Heart left ventricle (tissue), 13 donors: ENCODE results near the gene TXNRD2.

Source experiments
- POLR2A ChIP-seq, 2 donors: fragments of 450-650 bp; IDR thresholded peaks; one replicate each; pipeline ENCODE4 v1.6.1; 2017; ENCODE audit warnings: antibody characterized with exemption in 2 of 2, mild to moderate bottlenecking in 2 of 2, moderate library complexity in 2 of 2
- TF ChIP-seq, protein P1 (sequence below), 12 donors: fragments of 200-600 bp; sonication (generic) in 4 of 12; IDR thresholded peaks; one replicate each; pipeline versions ENCODE4 v1.5.0 to v1.8.0; 2018 to 2022; ENCODE audit warnings: antibody characterized with exemption in 12 of 12, mild to moderate bottlenecking in 5 of 12
- donor health status: ischemic (EF 13 %, LVEDD 7.1; RV severe dilation, severe dysfunction).
- donor health status: DM: no; HTN: yes; CAD: no.
- donor health status: DM: no; HTN: no; CAD: no.
- donor health status: ischemic (EF 25% LVEDD 6.9; RV normal size, moderate dysfunction).
- donor health status: ischemic (EF 25% LVEDD 5.7; RV mildly dilated, moderate dysfunction).
- donor health status: ischemic (EF 35%, LVEDD 5.7; RV mildly dilated, moderate dysfunction).
- donor health status: nonischemic (EF 11% LVEDD 7.7; RV severe dilation, severe dysfunction).
- donor health status: DM: yes; HTN: yes; CAD: no.
- donor health status: PGD.
- donor health status: ischemic (EF 29% LVEDD 5.4; RV normal size, mild dysfunction).
- donor health status: nonischemic (EF 23%, LVEDD 6.1; RV moderate dilation, normal function).

DNA sequence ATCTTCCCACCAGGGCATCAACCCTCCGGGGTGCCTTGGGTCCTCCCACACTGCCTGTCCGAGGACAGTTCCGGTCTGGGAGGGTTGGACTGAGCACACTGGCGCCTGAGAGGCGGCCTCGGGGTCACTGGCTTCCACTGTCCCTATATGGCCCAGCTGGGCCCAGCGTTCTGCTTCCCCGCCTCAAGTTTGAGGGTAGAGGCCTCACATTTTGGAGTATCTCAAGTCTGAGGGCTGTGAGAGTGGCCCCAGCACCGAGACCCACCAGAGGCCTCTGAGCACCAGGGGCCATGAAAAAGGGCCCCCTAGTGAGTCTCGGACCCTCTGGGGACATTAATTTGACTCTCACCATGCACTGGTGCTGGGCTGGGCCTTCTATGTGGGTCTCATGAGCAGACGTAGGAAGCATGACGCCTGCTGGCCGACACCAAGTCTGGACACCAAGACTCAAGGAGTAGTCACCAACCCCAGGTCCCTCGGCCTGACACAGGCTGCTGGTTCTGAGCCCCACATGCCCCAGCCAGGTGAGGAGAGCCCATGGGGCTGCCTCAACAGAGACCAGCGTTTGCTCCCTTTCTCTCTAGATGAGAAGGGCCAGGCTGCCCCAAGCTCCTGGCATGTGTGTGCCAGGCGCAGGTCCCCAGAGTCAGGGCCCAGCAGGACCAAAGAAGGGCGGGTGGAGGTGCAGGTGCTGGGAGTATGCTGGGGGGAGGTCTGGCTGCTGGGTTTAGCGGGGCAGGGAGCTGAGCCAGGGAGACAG, 47.5 kb upstream of the TXNRD2 start:
- TF ChIP-seq, protein P1, sequence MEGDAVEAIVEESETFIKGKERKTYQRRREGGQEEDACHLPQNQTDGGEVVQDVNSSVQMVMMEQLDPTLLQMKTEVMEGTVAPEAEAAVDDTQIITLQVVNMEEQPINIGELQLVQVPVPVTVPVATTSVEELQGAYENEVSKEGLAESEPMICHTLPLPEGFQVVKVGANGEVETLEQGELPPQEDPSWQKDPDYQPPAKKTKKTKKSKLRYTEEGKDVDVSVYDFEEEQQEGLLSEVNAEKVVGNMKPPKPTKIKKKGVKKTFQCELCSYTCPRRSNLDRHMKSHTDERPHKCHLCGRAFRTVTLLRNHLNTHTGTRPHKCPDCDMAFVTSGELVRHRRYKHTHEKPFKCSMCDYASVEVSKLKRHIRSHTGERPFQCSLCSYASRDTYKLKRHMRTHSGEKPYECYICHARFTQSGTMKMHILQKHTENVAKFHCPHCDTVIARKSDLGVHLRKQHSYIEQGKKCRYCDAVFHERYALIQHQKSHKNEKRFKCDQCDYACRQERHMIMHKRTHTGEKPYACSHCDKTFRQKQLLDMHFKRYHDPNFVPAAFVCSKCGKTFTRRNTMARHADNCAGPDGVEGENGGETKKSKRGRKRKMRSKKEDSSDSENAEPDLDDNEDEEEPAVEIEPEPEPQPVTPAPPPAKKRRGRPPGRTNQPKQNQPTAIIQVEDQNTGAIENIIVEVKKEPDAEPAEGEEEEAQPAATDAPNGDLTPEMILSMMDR (IDR thresholded peaks at IDR 0.05) = no peak
- no peak for TF ChIP-seq POLR2A (IDR thresholded peaks at IDR 0.05)
